Tibial artery (tissue), 4 donors: ENCODE data around the gene MED12L.

ENCODE experiments used
- DNase-seq, 2 donors: peaks; one replicate each; pipeline ENCODE4 v3.0.0-alpha.2; 2019
- H3K27ac ChIP-seq, 2 donors: fragments of 200-600 bp; sonication (generic) in 1 of 2; 1 replicate in 1 of 2; 2 replicates in 1 of 2; pipeline ENCODE4 v1.5.1; 2018 to 2019; ENCODE audit warnings: mild to moderate bottlenecking in 1 of 2
- H3K27me3 ChIP-seq, 2 donors: fragments of 200-600 bp; sonication (generic) in 1 of 2; one replicate each; pipeline versions ENCODE4 v1.5.1 to v1.6.0; 2016 to 2019
- H3K36me3 ChIP-seq, 3 donors: fragments of 200-600 bp; sonication (generic) in 2 of 3; one replicate each; pipeline ENCODE4 v1.5.1; 2016 to 2019; ENCODE audit warnings: mild to moderate bottlenecking in 2 of 3
- H3K4me1 ChIP-seq, 4 donors: fragments of 200-600 bp; sonication (generic) in 2 of 4; 1 replicate in 3 of 4; 2 replicates in 1 of 4; pipeline ENCODE4 v1.5.1; 2016 to 2019
- H3K4me3 ChIP-seq, 2 donors: fragments of 200-600 bp; sonication (generic) in 1 of 2; 1 replicate in 1 of 2; 2 replicates in 1 of 2; pipeline ENCODE4 v1.5.1; 2018 to 2019; ENCODE audit warnings: mild to moderate bottlenecking in 2 of 2
- H3K9me3 ChIP-seq, 3 donors: fragments of 200-600 bp; sonication (generic) in 1 of 3; one replicate each; pipeline ENCODE4 v1.5.1; 2016 to 2019
- CTCF ChIP-seq, 2 experiments: fragments of 200-600 bp in 1 of 2; fragments of 450-650 bp in 1 of 2; IDR thresholded peaks; one replicate each; pipeline ENCODE4 v1.5.1; 2017 to 2019; ENCODE audit warnings: antibody characterized with exemption in 2 of 2, mild to moderate bottlenecking in 1 of 2, moderate library complexity in 1 of 2
- intact Hi-C: fragments of 100-400 bp; cut with DNase I; formaldehyde crosslinking; loops from one replicate; pipeline ENCODE4 v1.15.0; 2023; ENCODE audit warnings: low total_unique reads

The MED12L gene

GRCh38 chr3:151144760-151145159 lies 59.3 kb downstream of the MED12L start:
- Histone ChIP-seq H3K27me3 (peaks cover 0 to 5% of the 10 kb centered on the region in 2 donors), H3K9me3 (no peaks in the 10 kb centered on the region), H3K4me1 (peaks cover 0 to 11% (median 10%) of the 10 kb centered on the region in 4 donors), H3K4me3 (no peak overlapping the region), H3K27ac (no peak overlapping the region), H3K36me3 (no peaks in the 10 kb centered on the region)
- intact Hi-C loops, result loop anchor here (5.0 kb wide), 1 partner anchor 357 kb away; no protein-coding TSS in a partner anchor
- TF ChIP-seq CTCF (IDR thresholded peaks at IDR 0.05), result no peak
- DNase-seq, result no peak

- peaks cover 0 to 5% of the 10 kb centered on the region in 2 donors for H3K27me3 ChIP-seq
- intact Hi-C loops, result loop anchor here (5.0 kb wide), 1 partner anchor 358 kb away; no protein-coding TSS in a partner anchor
- no peak for DNase-seq
- H3K9me3 ChIP-seq, result no peaks in the 10 kb centered on the region
- no peak overlapping the region for H3K27ac ChIP-seq
- H3K4me1 ChIP-seq, result peaks cover 0 to 11% (median 10%) of the 10 kb centered on the region in 4 donors
- TF ChIP-seq CTCF (IDR thresholded peaks at IDR 0.05), result no peak
- H3K36me3 ChIP-seq, result no peaks in the 10 kb centered on the region
- H3K4me3 ChIP-seq, result no peak overlapping the region
Measured at GRCh38 chr3:151145713-151146070, 60.2 kb downstream of the MED12L start.

- no peak overlapping the region for H3K27ac ChIP-seq
- TF ChIP-seq CTCF (IDR thresholded peaks at IDR 0.05), result peak; percentile 81 to 89
- intact Hi-C loops, result loop anchor here (5.0 kb wide), 1 partner anchor 359 kb away; no protein-coding TSS in a partner anchor
- peaks cover 0 to 5% of the 10 kb centered on the region in 2 donors for H3K27me3 ChIP-seq
- H3K4me1 ChIP-seq, result peaks cover 0 to 11% (median 10%) of the 10 kb centered on the region in 4 donors
- peak; percentile 63 to 81 for DNase-seq
- no peaks in the 10 kb centered on the region for H3K9me3 ChIP-seq
- H3K36me3 ChIP-seq, result no peaks in the 10 kb centered on the region
- H3K4me3 ChIP-seq, result no peak overlapping the region
Measured at GRCh38 chr3:151146071-151146730, 60.7 kb downstream of the MED12L start.

- no peaks in the 10 kb centered on the region for H3K36me3 ChIP-seq
- TF ChIP-seq CTCF (IDR thresholded peaks at IDR 0.05), result no peak
- peaks cover 0 to 11% (median 10%) of the 10 kb centered on the region in 4 donors for H3K4me1 ChIP-seq
- no peak overlapping the region for H3K4me3 ChIP-seq
- peaks cover 0 to 5% of the 10 kb centered on the region in 2 donors for H3K27me3 ChIP-seq
- H3K9me3 ChIP-seq, result no peaks in the 10 kb centered on the region
- no peak overlapping the region for H3K27ac ChIP-seq
- DNase-seq, result no peak
- intact Hi-C loops, result loop anchor here (5.0 kb wide), 1 partner anchor 359 kb away; no protein-coding TSS in a partner anchor
Measured at GRCh38 chr3:151146731-151147091, 61.2 kb downstream of the MED12L start.

- Histone ChIP-seq H3K9me3 (no peaks in the 10 kb centered on the region), H3K4me3 (no peak overlapping the region), H3K27ac (no peak overlapping the region), H3K27me3 (peaks cover 0 to 5% of the 10 kb centered on the region in 2 donors), H3K4me1 (peaks cover 0 to 11% (median 10%) of the 10 kb centered on the region in 4 donors), H3K36me3 (no peaks in the 10 kb centered on the region)
- TF ChIP-seq CTCF (IDR thresholded peaks at IDR 0.05), result no peak
- intact Hi-C loops, result loop anchor here (5.0 kb wide), 1 partner anchor 360 kb away; no protein-coding TSS in a partner anchor
- no peak for DNase-seq
Measured at GRCh38 chr3:151147299-151147698, 61.8 kb downstream of the MED12L start.
